Measurements from ENCODE around the gene ANXA2.
"Not testable (repeated sequence)": the region's sequence is repeated elsewhere in the genome, so short reads cannot be mapped to it uniquely, and the experiment has no call there.

ANXA2 gene

DNA sequence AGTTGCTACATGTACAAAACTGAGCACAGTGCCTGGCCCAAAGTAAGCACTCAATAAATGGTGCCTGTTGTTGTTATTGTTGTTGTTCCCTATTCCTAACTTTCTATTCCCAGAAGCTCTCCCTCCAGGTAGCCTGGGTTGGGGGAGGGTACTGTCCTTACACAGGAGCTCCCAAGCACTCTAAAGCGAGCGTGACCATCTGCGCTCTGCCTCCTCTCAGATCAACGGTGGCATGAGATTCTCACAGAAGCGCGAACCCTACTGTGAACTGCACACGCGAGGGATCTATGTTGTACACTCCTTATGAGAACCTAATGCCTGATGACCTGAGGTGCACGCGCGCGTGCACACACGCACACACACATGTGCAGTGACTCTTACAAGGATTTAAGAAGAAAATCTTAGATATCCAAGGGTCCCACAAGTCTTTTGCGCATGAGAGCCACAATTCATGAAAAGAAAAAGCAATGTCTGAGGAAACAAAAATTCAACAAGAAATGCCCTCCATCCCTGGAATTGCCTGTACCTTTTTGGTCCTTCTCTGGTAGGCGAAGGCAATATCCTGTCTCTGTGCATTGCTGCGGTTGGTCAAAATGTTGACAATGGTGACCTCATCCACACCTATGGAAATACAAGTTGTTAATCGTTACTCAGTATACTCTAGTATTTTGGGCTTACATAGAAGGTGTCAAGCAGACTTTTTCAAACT, 33.7 kb downstream of the ANXA2 start:
- Histone ChIP-seq H3K9me3 (no peaks in the 10 kb centered on the region), H3K27me3 (no peaks in the 10 kb centered on the region), H3K4me1 (peaks cover 0 to 65% (median 41%) of the 10 kb centered on the region in 4 donors), H3K4me3 (no peak overlapping the region), H3K27ac (peak overlapping the region; percentile 54 to 60), H3K36me3 (peaks cover 10 to 48% (median 28%) of the 10 kb centered on the region in 3 donors)
- DNase-seq, result no peak
- intact Hi-C loops (cut with DNase I; ENCODE audit: low total_unique reads), result loop anchor here (5.0 kb wide), 2 partner anchors 33 to 78 kb away; partner anchors contain the start of gene ANXA2
- TF ChIP-seq, protein P1, sequence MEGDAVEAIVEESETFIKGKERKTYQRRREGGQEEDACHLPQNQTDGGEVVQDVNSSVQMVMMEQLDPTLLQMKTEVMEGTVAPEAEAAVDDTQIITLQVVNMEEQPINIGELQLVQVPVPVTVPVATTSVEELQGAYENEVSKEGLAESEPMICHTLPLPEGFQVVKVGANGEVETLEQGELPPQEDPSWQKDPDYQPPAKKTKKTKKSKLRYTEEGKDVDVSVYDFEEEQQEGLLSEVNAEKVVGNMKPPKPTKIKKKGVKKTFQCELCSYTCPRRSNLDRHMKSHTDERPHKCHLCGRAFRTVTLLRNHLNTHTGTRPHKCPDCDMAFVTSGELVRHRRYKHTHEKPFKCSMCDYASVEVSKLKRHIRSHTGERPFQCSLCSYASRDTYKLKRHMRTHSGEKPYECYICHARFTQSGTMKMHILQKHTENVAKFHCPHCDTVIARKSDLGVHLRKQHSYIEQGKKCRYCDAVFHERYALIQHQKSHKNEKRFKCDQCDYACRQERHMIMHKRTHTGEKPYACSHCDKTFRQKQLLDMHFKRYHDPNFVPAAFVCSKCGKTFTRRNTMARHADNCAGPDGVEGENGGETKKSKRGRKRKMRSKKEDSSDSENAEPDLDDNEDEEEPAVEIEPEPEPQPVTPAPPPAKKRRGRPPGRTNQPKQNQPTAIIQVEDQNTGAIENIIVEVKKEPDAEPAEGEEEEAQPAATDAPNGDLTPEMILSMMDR (IDR thresholded peaks at IDR 0.05), result no peak

DNA sequence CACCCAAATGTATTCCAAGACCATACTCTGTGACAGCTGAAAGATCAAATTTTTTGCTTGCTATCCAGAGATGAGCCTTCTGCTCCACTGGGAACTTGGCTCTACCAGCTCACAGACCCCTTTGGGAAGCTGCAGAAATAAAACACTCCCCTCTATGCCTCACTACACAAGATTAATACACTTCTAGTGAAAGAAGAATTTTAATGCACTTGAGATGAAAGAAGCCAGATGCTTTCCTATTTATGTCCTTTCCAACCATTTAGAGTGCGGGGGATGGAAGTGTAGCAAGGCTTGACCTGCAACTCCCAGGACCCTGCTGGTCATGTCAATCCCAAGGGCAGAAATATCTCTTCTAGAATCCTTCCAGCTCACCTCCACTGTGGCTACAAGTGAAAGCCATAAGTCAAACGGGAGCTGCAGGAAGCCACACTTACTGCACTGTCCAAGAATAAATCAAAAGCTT, 34.7 kb downstream of the ANXA2 start:
- TF ChIP-seq, protein P1 (IDR thresholded peaks at IDR 0.05), result no peak
- Histone ChIP-seq H3K27me3 (no peaks in the 10 kb centered on the region), H3K36me3 (peaks cover 10 to 50% (median 28%) of the 10 kb centered on the region in 3 donors), H3K4me3 (no peak overlapping the region), H3K9me3 (no peaks in the 10 kb centered on the region), H3K27ac (peak overlapping the region; percentile 54 to 60), H3K4me1 (peaks cover 0 to 64% (median 41%) of the 10 kb centered on the region in 4 donors)
- intact Hi-C loops (cut with DNase I; ENCODE audit: low total_unique reads), result loop anchor here (5.0 kb wide), 2 partner anchors 34 to 79 kb away; partner anchors contain the start of gene ANXA2
- no peak for DNase-seq

DNA sequence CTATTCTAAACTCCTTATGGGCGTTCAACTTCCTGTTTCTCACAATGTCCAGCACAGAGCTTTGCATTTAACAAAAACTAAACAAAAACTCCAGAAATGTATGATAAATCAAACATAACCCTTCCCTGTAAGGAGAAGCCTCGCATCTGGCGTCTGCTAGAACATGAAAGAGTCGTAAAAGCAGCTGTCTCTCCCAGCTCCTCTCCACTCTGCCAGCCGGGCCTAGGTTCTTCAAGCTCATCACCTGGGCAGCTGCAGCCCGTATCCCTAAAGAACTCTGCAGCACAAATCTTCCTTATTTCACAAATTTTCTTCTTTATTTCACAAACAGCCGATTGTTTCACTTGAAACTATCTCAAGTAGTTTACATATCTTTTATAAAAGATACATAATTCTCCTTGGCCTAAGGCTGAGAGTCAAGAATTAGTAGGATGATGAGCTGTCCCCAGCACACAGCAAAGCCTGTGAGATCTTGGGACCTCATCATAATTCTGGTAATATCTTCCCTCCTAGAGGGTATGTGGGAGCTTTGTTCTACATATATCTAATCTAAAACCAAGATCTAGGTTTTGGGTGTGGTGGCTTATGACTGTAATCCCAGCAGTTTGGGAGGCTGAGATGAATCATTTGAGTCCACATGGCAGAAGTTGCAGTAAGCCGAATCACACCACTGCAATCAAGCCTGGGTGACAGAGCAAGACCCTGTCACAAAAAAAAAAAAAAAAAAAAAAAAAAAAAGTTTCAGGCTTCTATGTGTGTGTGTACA, 35.3 kb downstream of the ANXA2 start:
- H3K27ac ChIP-seq, result peak overlapping the region; percentile 54 to 60
- intact Hi-C loops (cut with DNase I; ENCODE audit: low total_unique reads), result loop anchor here (5.0 kb wide), 2 partner anchors 35 to 80 kb away; partner anchors contain the start of gene ANXA2
- peaks cover 0 to 64% (median 41%) of the 10 kb centered on the region in 4 donors for H3K4me1 ChIP-seq
- DNase-seq, result no peak
- H3K9me3 ChIP-seq, result no peaks in the 10 kb centered on the region
- H3K4me3 ChIP-seq, result no peak overlapping the region
- TF ChIP-seq, protein P1 (IDR thresholded peaks at IDR 0.05), result no peak
- H3K36me3 ChIP-seq, result peaks cover 11 to 54% (median 29%) of the 10 kb centered on the region in 3 donors
- H3K27me3 ChIP-seq, result no peaks in the 10 kb centered on the region

DNA sequence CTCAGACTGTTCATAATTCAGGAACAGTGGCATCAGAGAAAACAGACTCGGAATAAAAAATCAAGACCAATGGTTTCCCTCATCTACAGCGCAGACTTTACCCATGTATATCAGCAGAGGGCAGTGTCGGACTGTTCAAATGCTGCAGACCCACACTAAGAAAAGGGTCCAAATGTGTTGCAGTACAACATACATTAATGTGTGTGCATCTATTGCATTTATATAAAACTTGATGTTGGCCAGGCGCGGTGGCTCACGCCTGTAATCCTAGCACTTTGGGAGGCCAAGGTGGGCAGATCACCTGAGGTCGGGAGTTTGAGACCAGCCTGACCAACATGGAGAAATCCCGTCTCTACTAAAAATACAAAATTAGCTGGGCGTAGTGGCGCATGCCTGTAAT, 38.0 kb downstream of the ANXA2 start:
- H3K4me1 ChIP-seq, result peaks cover 0 to 64% (median 41%) of the 10 kb centered on the region in 4 donors
- intact Hi-C loops (cut with DNase I; ENCODE audit: low total_unique reads), result loop anchor here (5.0 kb wide), 2 partner anchors 38 to 83 kb away; partner anchors contain the start of gene ANXA2
- H3K36me3 ChIP-seq, result peaks cover 39 to 82% (median 56%) of the 10 kb centered on the region in 3 donors
- not testable (repeated sequence) for H3K4me3 ChIP-seq, H3K27me3 ChIP-seq, DNase-seq, H3K9me3 ChIP-seq
- TF ChIP-seq, protein P1 (IDR thresholded peaks at IDR 0.05), result peak; percentile 71 to 81
- H3K27ac ChIP-seq, result peak overlapping the region; percentile 60 to 73

DNA sequence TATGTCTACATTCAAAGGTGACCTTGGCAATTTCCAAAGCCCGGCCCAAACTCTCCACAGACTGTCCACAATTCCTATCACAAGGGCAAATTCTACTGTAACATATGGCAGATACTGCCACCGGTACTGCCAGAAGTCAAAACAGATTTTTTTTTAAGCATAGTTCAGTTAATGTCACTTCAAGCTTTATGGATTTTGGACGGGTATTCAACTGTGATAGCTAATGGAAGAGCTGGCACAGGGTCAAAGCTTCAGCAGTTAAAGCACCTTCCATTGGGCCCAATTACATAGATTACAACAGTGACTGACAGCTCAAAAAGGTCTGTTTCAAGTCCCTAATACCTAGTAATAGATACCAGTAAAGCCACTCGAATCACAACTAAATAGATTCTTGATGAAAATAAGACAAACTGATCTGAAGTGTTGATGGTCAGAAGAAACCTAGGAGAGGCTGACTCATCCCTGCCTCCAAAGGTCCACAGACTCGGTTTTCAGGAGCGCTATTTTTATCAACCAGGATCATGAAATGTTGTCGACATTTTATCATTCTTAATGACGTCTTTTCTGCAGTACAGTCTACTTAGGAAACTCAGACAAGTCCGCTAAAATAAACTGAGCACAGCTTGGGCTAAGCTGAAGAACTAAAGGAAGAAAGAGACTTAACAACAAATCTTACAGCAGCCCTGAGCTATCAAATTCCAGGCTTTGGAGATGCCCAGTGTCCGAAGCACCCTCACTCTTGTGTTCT, 38.7 kb downstream of the ANXA2 start:
- Histone ChIP-seq H3K9me3 (no peaks in the 10 kb centered on the region), H3K4me3 (no peak overlapping the region), H3K27me3 (no peaks in the 10 kb centered on the region), H3K4me1 (peaks cover 0 to 57% (median 39%) of the 10 kb centered on the region in 4 donors), H3K27ac (peak overlapping the region; percentile 60 to 73), H3K36me3 (peaks cover 45 to 85% (median 60%) of the 10 kb centered on the region in 3 donors)
- TF ChIP-seq, protein P1 (IDR thresholded peaks at IDR 0.05), result no peak
- intact Hi-C loops (cut with DNase I; ENCODE audit: low total_unique reads), result no loop called here
- DNase-seq, result no peak
